Activated naive CD4-positive, alpha-beta T cell treated with anti-CD3 and anti-CD28 coated beads, Interleukin-2, amount 50 U/mL, for 72 hours (primary cell): ENCODE measurements around the gene MRPL55. TPM values are rescaled to one million over a fixed set of nuclear protein-coding genes. Genes with fewer than 3 reads are reported as not detected.

Experiments used
- ATAC-seq, 2 donors: fragments of 150-1000 bp; cut with Tn5 transposase; 2 replicates each; pipeline ENCODE4 v1.10.0; 2021; ENCODE audit warnings: mild to moderate bottlenecking in 2 of 2, moderate library complexity in 2 of 2
- DNase-seq, 2 donors: peaks; one replicate each; pipeline ENCODE4 v3.0.0; 2021 to 2022; ENCODE audit warnings: low spot score in 2 of 2
- H3K27ac Mint-ChIP-seq, 2 donors: one replicate each; pipeline ENCODE4 v1.8.0; 2022; ENCODE audit warnings: mild to moderate bottlenecking in 2 of 2, mixed read lengths in 2 of 2
- H3K36me3 Mint-ChIP-seq, 2 donors: one replicate each; pipeline ENCODE4 v1.8.0; 2022; ENCODE audit warnings: mixed read lengths in 2 of 2
- H3K9me3 Mint-ChIP-seq, 2 donors: one replicate each; pipeline ENCODE4 v1.8.0; 2022; ENCODE audit warnings: mixed read lengths in 2 of 2
- total RNA-seq, 2 donors: library from RNA; stranded (reverse); gene quantifications; one replicate each; pipeline ENCODE4 v1.2.3, GENCODE V29; 2022

MRPL55 gene
- total RNA-seq, 2 donors from 2014 or later, result 50.6 to 52.5 TPM

- Mint-ChIP-seq H3K9me3 (no peaks in the 10 kb centered on the region), H3K36me3 (peaks cover 9 to 11% of the 10 kb centered on the region in 2 donors), H3K27ac (peak overlapping the region; percentile 95 to 97)
- DNase-seq, result peak in 1 of 2 donors; percentile 64
- ATAC-seq, result no peak
These were observed 31.7 kb upstream of the MRPL55 start for GRCh38 chr1:228140724-228141225.

GRCh38 chr1:228139931-228140723 is 31.0 kb upstream of the MRPL55 start, which contains the start of gene GUK1:
GUK1 (plus strand) TSS chr1:228140279; CDS start chr1:228140303, 24 bp downstream.
- H3K36me3 Mint-ChIP-seq, result peaks cover 9 to 11% of the 10 kb centered on the region in 2 donors
- H3K9me3 Mint-ChIP-seq, result no peaks in the 10 kb centered on the region
- peak within 1 kb of the TSS; percentile 95 to 97 for H3K27ac Mint-ChIP-seq
- DNase-seq, result peak; percentile 99 to 100
- ATAC-seq, result peak; percentile 90 to 94

GRCh38 chr1:228139406-228139930 is 30.4 kb upstream of the MRPL55 start:
- Mint-ChIP-seq H3K9me3 (no peaks in the 10 kb centered on the region), H3K27ac (peak overlapping the region; percentile 61 to 95), H3K36me3 (peaks cover 9 to 11% of the 10 kb centered on the region in 2 donors)
- no peak for ATAC-seq
- DNase-seq, result no peak

GRCh38 chr1:228136901-228137300 is 27.8 kb upstream of the MRPL55 start:
- no peak for ATAC-seq
- no peak for DNase-seq
- H3K9me3 Mint-ChIP-seq, result no peaks in the 10 kb centered on the region
- peaks cover 9 to 11% of the 10 kb centered on the region in 2 donors for H3K36me3 Mint-ChIP-seq
- peak overlapping the region in 1 of 2 donors; percentile 56 for H3K27ac Mint-ChIP-seq

GRCh38 chr1:228134591-228134990 is 25.5 kb upstream of the MRPL55 start:
- no peak for ATAC-seq
- no peaks in the 10 kb centered on the region for H3K9me3 Mint-ChIP-seq
- no peak for DNase-seq
- no peaks in the 10 kb centered on the region for H3K36me3 Mint-ChIP-seq
- H3K27ac Mint-ChIP-seq, result no peak overlapping the region

- no peak for DNase-seq
- H3K36me3 Mint-ChIP-seq, result no peaks in the 10 kb centered on the region
These were observed 22.7 kb upstream of the MRPL55 start for GRCh38 chr1:228131766-228132165.

GRCh38 chr1:228125185-228125584 is 16.1 kb upstream of the MRPL55 start:
- no peak for DNase-seq

More at GRCh38 chr1:228131766-228132165, 22.7 kb upstream of the MRPL55 start:
- Mint-ChIP-seq H3K9me3 (no peaks in the 10 kb centered on the region), H3K27ac (no peak overlapping the region)
- no peak for ATAC-seq

GRCh38 chr1:228123505-228123904 is 14.4 kb upstream of the MRPL55 start:
- ATAC-seq, result no peak
- H3K27ac Mint-ChIP-seq, result no peak overlapping the region
- DNase-seq, result no peak
- H3K36me3 Mint-ChIP-seq, result peaks cover 0 to 7% of the 10 kb centered on the region in 2 donors
- H3K9me3 Mint-ChIP-seq, result no peaks in the 10 kb centered on the region

More at GRCh38 chr1:228125185-228125584, 16.1 kb upstream of the MRPL55 start:
- Mint-ChIP-seq H3K27ac (no peak overlapping the region), H3K9me3 (no peaks in the 10 kb centered on the region), H3K36me3 (peaks cover 0 to 7% of the 10 kb centered on the region in 2 donors)
- no peak for ATAC-seq

- no peak overlapping the region for H3K27ac Mint-ChIP-seq
- no peak for DNase-seq
- peaks cover 0 to 9% of the 10 kb centered on the region in 2 donors for H3K36me3 Mint-ChIP-seq
- no peak for ATAC-seq
- peaks cover 0 to 2% of the 10 kb centered on the region in 2 donors for H3K9me3 Mint-ChIP-seq
These were observed 13.9 kb upstream of the MRPL55 start for GRCh38 chr1:228122921-228123441.

- peak overlapping the region in 1 of 2 donors; percentile 68 for H3K27ac Mint-ChIP-seq
- peaks cover 0 to 17% of the 10 kb centered on the region in 2 donors for H3K36me3 Mint-ChIP-seq
- ATAC-seq (peak; percentile 52 to 64), DNase-seq (no peak)
- peaks cover 0 to 4% of the 10 kb centered on the region in 2 donors for H3K9me3 Mint-ChIP-seq
These were observed 11.9 kb upstream of the MRPL55 start for GRCh38 chr1:228120857-228121489.

GRCh38 chr1:228120351-228120750 is 11.3 kb upstream of the MRPL55 start:
- Mint-ChIP-seq H3K9me3 (peaks cover 0 to 4% of the 10 kb centered on the region in 2 donors), H3K27ac (no peak overlapping the region), H3K36me3 (peaks cover 0 to 17% of the 10 kb centered on the region in 2 donors)
- ATAC-seq, result no peak
- DNase-seq, result no peak

- Mint-ChIP-seq H3K9me3 (peaks cover 0 to 4% of the 10 kb centered on the region in 2 donors), H3K36me3 (peaks cover 0 to 17% of the 10 kb centered on the region in 2 donors), H3K27ac (no peak overlapping the region)
- DNase-seq (no peak), ATAC-seq (no peak)
These were observed 8.9 kb upstream of the MRPL55 start for GRCh38 chr1:228118040-228118439.

GRCh38 chr1:228117335-228117734 is 8.2 kb upstream of the MRPL55 start:
- peaks cover 0 to 4% of the 10 kb centered on the region in 2 donors for H3K9me3 Mint-ChIP-seq

GRCh38 chr1:228114827-228115226 is 5.7 kb upstream of the MRPL55 start:
- peaks cover 4 to 10% of the 10 kb centered on the region in 2 donors for H3K36me3 Mint-ChIP-seq
- no peak for ATAC-seq

More at GRCh38 chr1:228117335-228117734, 8.2 kb upstream of the MRPL55 start:
- Mint-ChIP-seq H3K36me3 (peaks cover 0 to 17% of the 10 kb centered on the region in 2 donors), H3K27ac (no peak overlapping the region)
- ATAC-seq (no peak), DNase-seq (no peak)

GRCh38 chr1:228112617-228113016 is 3.5 kb upstream of the MRPL55 start:
- H3K27ac Mint-ChIP-seq, result no peak overlapping the region
- ATAC-seq (no peak), DNase-seq (no peak)
- no peaks in the 10 kb centered on the region for H3K9me3 Mint-ChIP-seq
- peaks cover 4 to 6% of the 10 kb centered on the region in 2 donors for H3K36me3 Mint-ChIP-seq

More at GRCh38 chr1:228114827-228115226, 5.7 kb upstream of the MRPL55 start:
- Mint-ChIP-seq H3K9me3 (peaks cover 0 to 4% of the 10 kb centered on the region in 2 donors), H3K27ac (no peak overlapping the region)
- DNase-seq, result no peak

- Mint-ChIP-seq H3K9me3 (no peaks in the 10 kb centered on the region), H3K27ac (no peak overlapping the region), H3K36me3 (peaks cover 0 to 6% of the 10 kb centered on the region in 2 donors)
- no peak for ATAC-seq
- DNase-seq, result no peak
These were observed 3.1 kb upstream of the MRPL55 start for GRCh38 chr1:228112167-228112566.
